K562 (cell line): Measurements from ENCODE around the gene MPPED1. TPM values are rescaled to one million over a fixed set of nuclear protein-coding genes. Genes with fewer than 3 reads are reported as not detected.

Experiments used
- ATAC-seq: fragments of 200-7000 bp; cut with Tn5 transposase; 3 replicates; pipeline ENCODE4 v1.9.1; 2020; ENCODE audit warnings: moderate library complexity
- BruUV-seq: library from RNA; stranded (reverse); fragments of 400-500 nt; replicated peaks from 2 replicates; lab custom pipeline; 2021; lab: Mats Ljungman, UMichigan
- CTCF ChIA-PET: fragments of 300-600 bp; formaldehyde crosslinking; extraction: SDS; loops from one replicate; lab custom pipeline; 2021; ENCODE audit warnings: low intra/inter-chr PET ratio; lab: Yijun Ruan, JAX
- POLR2A ChIA-PET: fragments of 300-600, 350-650 bp; sonication (Branson Sonifier 250); formaldehyde crosslinking; extraction: SDS; loops from one replicate; lab custom pipeline; 2021; ENCODE audit warnings: antibody characterized with exemption, inconsistent platforms; lab: Yijun Ruan, JAX
- DNase-seq, 4 experiments: peaks; one replicate each; pipeline versions ENCODE4 v3.0.0 to v3.0.0-alpha.2; 2011 to 2018; ENCODE audit warnings: low spot score in 3 of 4, mixed read lengths in 3 of 4; ENCODE audit errors: extremely low read depth in 1 of 4
- FAIRE-seq: peaks from 2 replicates; lab custom pipeline; 2011; peaks lifted over from hg19 to GRCh38; lab: Jason Lieb, UNC
- H2AFZ ChIP-seq: 2 replicates; pipeline ENCODE4 v1.6.0; 2011; ENCODE audit warnings: low read depth, low read length, control low read depth, inconsistent platforms
- H3K27ac ChIP-seq: fragments of 200-600 bp; 3 replicates; pipeline ENCODE4 v1.8.0; 2011; ENCODE audit warnings: low read depth, mild to moderate bottlenecking, control low read depth, inconsistent platforms, low read length, moderate library complexity, mixed read lengths; ENCODE audit errors: extremely low read depth
- H3K27me3 ChIP-seq, 2 experiments: fragments of 300-600 bp in 1 of 2; 2 replicates in 1 of 2; 3 replicates in 1 of 2; pipeline versions ENCODE4 v1.6.0 to v1.8.0; 2011; ENCODE audit warnings: inconsistent platforms in 2 of 2, low read length in 2 of 2, mild to moderate bottlenecking in 1 of 2, mixed read lengths in 1 of 2, moderate library complexity in 1 of 2; ENCODE audit not compliant: control insufficient read depth in 2 of 2, insufficient read depth in 2 of 2
- H3K36me3 ChIP-seq: fragments of 300-600 bp; 3 replicates; pipeline ENCODE4 v1.8.0; 2011; ENCODE audit warnings: mild to moderate bottlenecking, low read length, inconsistent platforms; ENCODE audit not compliant: control insufficient read depth, insufficient read depth
- H3K4me1 ChIP-seq, 2 experiments: fragments of 200-600 bp in 1 of 2; replicated peaks in 1 of 2; 2 replicates in 1 of 2; 3 replicates in 1 of 2; pipeline versions ENCODE4 v1.5.1 to v1.8.0; 2011; ENCODE audit warnings: inconsistent platforms in 2 of 2, low read length in 2 of 2, mild to moderate bottlenecking in 1 of 2, mixed read lengths in 1 of 2, moderate library complexity in 1 of 2; ENCODE audit not compliant: control insufficient read depth in 2 of 2, insufficient read depth in 2 of 2
- H3K4me2 ChIP-seq: 2 replicates; pipeline ENCODE4 v1.6.1; 2011; ENCODE audit warnings: low read length, control low read depth, inconsistent platforms, mixed read lengths; ENCODE audit not compliant: insufficient read depth
- H3K4me3 ChIP-seq: fragments of 200-600 bp; sonication (generic), shearing (Covaris generic); 2 replicates; pipeline ENCODE4 v1.5.1; 2016; ENCODE audit warnings: control low read depth, inconsistent platforms
- H3K79me2 ChIP-seq: fragments of 200-600 bp; 3 replicates; pipeline ENCODE4 v1.8.0; 2011; ENCODE audit warnings: low read length, inconsistent platforms; ENCODE audit not compliant: control insufficient read depth, insufficient read depth
- H3K9ac ChIP-seq, 2 experiments: 2 replicates each; pipeline versions ENCODE4 v1.6.0 to v1.6.1; 2011; ENCODE audit warnings: low read depth in 2 of 2, low read length in 2 of 2, control low read depth in 1 of 2, inconsistent platforms in 1 of 2, mild to moderate bottlenecking in 1 of 2, mixed read lengths in 1 of 2; ENCODE audit not compliant: insufficient read depth in 1 of 2
- H3K9me1 ChIP-seq: one replicate; pipeline ENCODE4 v1.6.0; 2011; ENCODE audit warnings: inconsistent platforms, mild to moderate bottlenecking, low read length, moderate library complexity; ENCODE audit not compliant: control insufficient read depth, insufficient read depth
- H3K9me3 ChIP-seq: replicated peaks from 2 replicates; pipeline ENCODE4 v1.5.1; 2011; ENCODE audit warnings: low read depth, low read length, inconsistent platforms; ENCODE audit not compliant: control insufficient read depth, insufficient read depth
- H4K20me1 ChIP-seq: replicated peaks from 2 replicates; pipeline ENCODE4 v1.6.1; 2011; ENCODE audit warnings: low read length, inconsistent platforms, mixed read lengths; ENCODE audit not compliant: control insufficient read depth, insufficient read depth
- BDP1 ChIP-seq: IDR thresholded peaks from 3 replicates; pipeline ENCODE4 v1.6.1; 2011; ENCODE audit not compliant: insufficient read length, insufficient read depth
- CBFA2T3 ChIP-seq: fragments of 450-650 bp; IDR thresholded peaks from 2 replicates; pipeline ENCODE4 v1.6.1; 2017
- ELK1 ChIP-seq: sonication (generic); formaldehyde crosslinking; IDR thresholded peaks from 2 replicates; pipeline ENCODE4 v1.8.1; 2022; ENCODE audit warnings: missing genetic modification reagents
- MCM2 ChIP-seq: fragments of 450-650 bp; IDR thresholded peaks from 2 replicates; pipeline ENCODE4 v1.6.1; 2017; ENCODE audit warnings: low read depth, mild to moderate bottlenecking
- MCM5 ChIP-seq: fragments of 450-650 bp; IDR thresholded peaks from 2 replicates; pipeline ENCODE4 v1.6.1; 2016; ENCODE audit warnings: low read depth
- NCOA1 ChIP-seq: fragments of 450-650 bp; IDR thresholded peaks from 2 replicates; pipeline ENCODE4 v1.6.1; 2016; ENCODE audit warnings: low read depth
- NFYB ChIP-seq: IDR thresholded peaks from 2 replicates; pipeline ENCODE4 v1.6.1; 2011; ENCODE audit warnings: mild to moderate bottlenecking, moderate library complexity; ENCODE audit not compliant: insufficient read length; ENCODE audit errors: extremely low read depth
- PBX2 ChIP-seq, 2 experiments: IDR thresholded peaks in 1 of 2; conservative IDR thresholded peaks in 1 of 2; 2 replicates each; pipeline ENCODE4 v1.6.1; 2016; ENCODE audit warnings: low read depth in 2 of 2, mild to moderate bottlenecking in 1 of 2, missing compliant biosample characterization in 1 of 2, missing genetic modification characterization in 1 of 2, moderate library complexity in 1 of 2
- PHB2 ChIP-seq: fragments of 450-650 bp; IDR thresholded peaks from 2 replicates; pipeline ENCODE4 v1.6.1; 2017; ENCODE audit warnings: low read depth
- PHF21A ChIP-seq: fragments of 450-650 bp; IDR thresholded peaks from 2 replicates; pipeline ENCODE4 v1.6.1; 2017; ENCODE audit warnings: low read depth, borderline replicate concordance
- POLR2AphosphoS5 ChIP-seq: IDR thresholded peaks from 2 replicates; pipeline ENCODE4 v1.6.1; 2011; ENCODE audit warnings: mild to moderate bottlenecking, low read depth, low read length, moderate library complexity; ENCODE audit not compliant: control insufficient read depth, insufficient read depth
- RNF2 ChIP-seq: sonication (generic); IDR thresholded peaks from 2 replicates; pipeline ENCODE4 v1.6.1; 2016
- SMAD3 ChIP-seq: fragments of 450-650 bp; formaldehyde crosslinking; conservative IDR thresholded peaks from 2 replicates; pipeline ENCODE4 v1.4.0; 2020; ENCODE audit warnings: mild to moderate bottlenecking
- ZKSCAN1 ChIP-seq: fragments of 150-350 bp; IDR thresholded peaks from 2 replicates; pipeline ENCODE4 v1.6.1; 2016; ENCODE audit warnings: low read depth, low read length
- ZNF133 ChIP-seq: fragments of 250-450 bp; sonication (Bioruptor Pico); IDR thresholded peaks from 2 replicates; pipeline ENCODE4 v1.4.0; 2020; ENCODE audit warnings: mild to moderate bottlenecking
- ZNF445 ChIP-seq: fragments of 250-450 bp; sonication (Bioruptor Pico); IDR thresholded peaks from 2 replicates; pipeline ENCODE4 v1.4.0; 2020; ENCODE audit warnings: low read depth, mild to moderate bottlenecking, moderate library complexity
- WGBS: fragments of 100-300 bp; shearing (Covaris generic); methylation state at CpG from one replicate; pipeline ENCODE4 v1.1.6; 2016; ENCODE audit warnings: low coverage, mixed read lengths; ENCODE audit not compliant: insufficient coverage; ENCODE audit errors: missing lambda C conversion rate; 5-methylcytosine and 5-hydroxymethylcytosine counted together
- in situ Hi-C: fragments of 300-500 bp; cut with MboI; formaldehyde crosslinking; loops from 4 replicates; pipeline ENCODE4 v1.15.0; 2018; ENCODE audit warnings: inconsistent platforms, mixed read lengths
- intact Hi-C: fragments of 100-400 bp; cut with micrococcal nuclease; formaldehyde crosslinking; loops from 2 replicates; pipeline ENCODE4 v1.14.2; 2022
- polyA plus RNA-seq, 8 experiments: library from polyadenylated mRNA; depleted of rRNA in 4 of 8; stranded (reverse) in 5 of 8; unstranded in 3 of 8; fragments of >200 nt; fragmentation: Nextera tagmentation in 2 of 8; fragmentation: Illumina TruSeq in 1 of 8; extraction: Ambion mirVana in 2 of 8; extraction: Trizol in 1 of 8; gene quantifications; 2 replicates each; pipeline versions ENCODE4 v1.2.1 to v1.2.3, GENCODE V29; 2011 to 2014; ENCODE audit warnings: inconsistent platforms in 1 of 8, missing spikeins in 1 of 8
- total RNA-seq, 7 experiments: library from RNA; depleted of rRNA in 6 of 7; stranded (reverse); fragments of >200 nt in 6 of 7; fragmentation: Illumina TruSeq in 2 of 7; extraction: Trizol in 2 of 7; gene quantifications; 2 replicates each; pipeline versions ENCODE4 v1.2.1 to v1.2.3, GENCODE V29; 2011 to 2021; ENCODE audit warnings: low replicate concordance in 1 of 7

Gene MPPED1
- total and polyA plus RNA-seq, 9 of the 15 experiments (the other 6 are each of a cell fraction or from before 2014, with no cell fraction given): not detected

- H3K36me3 ChIP-seq: no peaks in the 10 kb centered on the region
- 0% methylated on average over 6 of the region's 6 CpGs for WGBS
- CTCF ChIA-PET: no interaction called here
- no peak for DNase-seq
- H3K27me3 ChIP-seq: no peaks in the 10 kb centered on the region
- intact Hi-C loops (no loop called here), in situ Hi-C loops (no loop called here)
- no peak overlapping the region for H3K9ac ChIP-seq
- H3K9me1 ChIP-seq: no peaks in the 10 kb centered on the region
- H3K79me2 ChIP-seq: no peaks in the 10 kb centered on the region
- POLR2A ChIA-PET: no interaction called here
- H4K20me1 ChIP-seq: no peaks in the 10 kb centered on the region
- no peak overlapping the region for H3K4me3 ChIP-seq
- FAIRE-seq: no peak
- TF ChIP-seq NCOA1 (no peak), POLR2AphosphoS5 (no peak), MCM2 (no peak), MCM5 (no peak), ELK1 (no peak), PHF21A (no peak), CBFA2T3 (no peak), ZNF445 (CRISPR knock-in tag) (no peak), ZNF133 (CRISPR knock-in tag) (no peak), PBX2 (CRISPR knock-in tag; IDR thresholded peaks at IDR 0.05; ENCODE audit: low read depth) (no peak), PBX2 (tag; conservative IDR thresholded peaks at IDR 0.05; ENCODE audit: low read depth) (no peak), SMAD3 (CRISPR knock-in tag) (no peak), NFYB (no peak), BDP1 (no peak), RNF2 (no peak), PHB2 (no peak), ZKSCAN1 (no peak)
- H3K9me3 ChIP-seq: no peaks in the 10 kb centered on the region
- H3K27ac ChIP-seq: no peak overlapping the region
- ATAC-seq: no peak
- no peak overlapping the region for H2AFZ ChIP-seq
- H3K4me2 ChIP-seq: no peak overlapping the region
- H3K4me1 ChIP-seq: no peaks in the 10 kb centered on the region
- BruUV-seq: no TSS peak
Observed at GRCh38 chr22:43550672-43551071, 138.9 kb downstream of the MPPED1 start.
